Smooth muscle cell (in vitro differentiated cells): Measurements from ENCODE around the gene SMCO4. TPM values are rescaled to one million over a fixed set of nuclear protein-coding genes. Genes with fewer than 3 reads are reported as not detected.

Experiments
- DNase-seq: peaks from one replicate; lab custom pipeline; 2025; ENCODE audit not compliant: unreplicated experiment; lab: John Stamatoyannopoulos, UW
- H2AFZ ChIP-seq: fragments of 200-600 bp; sonication (generic); 2 replicates; pipeline ENCODE4 v1.6.0; 2016; ENCODE audit warnings: antibody characterized with exemption, low read depth, mild to moderate bottlenecking
- H3F3A ChIP-seq: fragments of 200-600 bp; sonication (generic); 2 replicates; pipeline ENCODE4 v1.6.0; 2017; ENCODE audit warnings: antibody characterized with exemption, low read depth
- H3K27ac ChIP-seq: fragments of 200-600 bp; sonication (generic); 2 replicates; pipeline ENCODE4 v1.5.1; 2016; ENCODE audit warnings: low read depth, mild to moderate bottlenecking
- H3K27me3 ChIP-seq: fragments of 200-600 bp; sonication (generic); 2 replicates; pipeline ENCODE4 v1.6.1; 2016; ENCODE audit warnings: low read depth, mild to moderate bottlenecking
- H3K36me3 ChIP-seq: fragments of 200-600 bp; sonication (generic); 2 replicates; pipeline ENCODE4 v1.5.1; 2016; ENCODE audit warnings: low read depth
- H3K4me1 ChIP-seq: fragments of 200-600 bp; sonication (generic); 2 replicates; pipeline ENCODE4 v1.5.1; 2016; ENCODE audit warnings: low read depth
- H3K4me2 ChIP-seq: fragments of 200-600 bp; sonication (generic); 2 replicates; pipeline ENCODE4 v1.6.0; 2016; ENCODE audit warnings: mild to moderate bottlenecking
- H3K4me3 ChIP-seq: fragments of 200-600 bp; sonication (generic); 2 replicates; pipeline ENCODE4 v1.5.1; 2016; ENCODE audit warnings: mild to moderate bottlenecking
- H3K79me2 ChIP-seq: fragments of 200-600 bp; sonication (generic); 2 replicates; pipeline ENCODE4 v1.6.0; 2016; ENCODE audit warnings: low read depth, mild to moderate bottlenecking
- H3K9ac ChIP-seq: fragments of 200-600 bp; sonication (generic); 2 replicates; pipeline ENCODE4 v1.6.0; 2016; ENCODE audit warnings: low read depth
- H3K9me3 ChIP-seq: fragments of 200-600 bp; sonication (generic); replicated peaks from 2 replicates; pipeline ENCODE4 v1.5.1; 2016; ENCODE audit warnings: low read depth
- H4K20me1 ChIP-seq: fragments of 200-600 bp; sonication (generic); 2 replicates; pipeline ENCODE4 v1.6.0; 2016; ENCODE audit warnings: low read depth
- WGBS: methylation state at CpG from one replicate; pipeline ENCODE4 v1.1.7; 2016; ENCODE audit warnings: low lambda C conversion rate; 5-methylcytosine and 5-hydroxymethylcytosine counted together
- polyA plus RNA-seq: library from polyadenylated mRNA; unstranded; fragments of >200 nt; fragmentation: Nextera tagmentation; extraction: Ambion mirVana; gene quantifications from 2 replicates; pipeline ENCODE4 v1.2.1, GENCODE V29; 2016
- total RNA-seq: library from RNA; depleted of rRNA; stranded (reverse); fragments of >200 nt; gene quantifications from 2 replicates; pipeline ENCODE4 v1.2.3, GENCODE V29; 2014
- TF ChIP-seq, protein P1 (sequence below): fragments of 200-600 bp; sonication (generic); IDR thresholded peaks from 2 replicates; pipeline ENCODE4 v1.5.1; 2017; ENCODE audit warnings: borderline replicate concordance, mild to moderate bottlenecking, antibody characterized with exemption; ENCODE audit not compliant: insufficient read depth, poor library complexity, severe bottlenecking

The SMCO4 gene
- total and polyA plus RNA-seq, 2 experiments from 2014 or later, result 13.8 to 50.7 TPM

DNA sequence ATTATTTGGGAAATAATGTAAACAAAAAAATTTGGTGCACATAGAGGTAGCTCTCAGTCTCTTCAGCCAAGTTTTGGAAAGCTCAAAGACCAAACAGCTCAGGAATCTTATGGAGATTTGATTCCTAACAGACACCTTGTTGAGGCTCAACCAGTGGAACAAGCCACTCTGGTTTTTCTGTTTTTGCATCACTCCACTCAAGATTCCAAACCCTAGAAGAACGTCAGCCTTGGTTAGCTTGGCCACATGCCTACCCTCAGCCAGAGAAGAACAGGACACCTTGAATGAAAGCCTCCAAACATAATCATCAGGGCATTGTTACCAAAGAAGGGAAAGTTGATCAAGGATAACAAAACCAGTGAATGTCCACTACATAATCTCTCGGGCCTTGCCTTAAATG, 3.8 kb upstream of the SMCO4 start:
- Histone ChIP-seq H3K9ac (no peak overlapping the region), H3K27me3 (no peaks in the 10 kb centered on the region), H3K9me3 (no peaks in the 10 kb centered on the region), H3K36me3 (no peaks in the 10 kb centered on the region), H3K4me1 (no peaks in the 10 kb centered on the region), H3K27ac (no peak overlapping the region), H3F3A (no peaks in the 10 kb centered on the region), H3K79me2 (no peaks in the 10 kb centered on the region), H3K4me3 (no peak overlapping the region), H2AFZ (no peak overlapping the region), H4K20me1 (peaks cover 1% of the 10 kb centered on the region), H3K4me2 (no peak overlapping the region)
- 78% methylated on average over 2 of the region's 2 CpGs for WGBS
- TF ChIP-seq, protein P1, sequence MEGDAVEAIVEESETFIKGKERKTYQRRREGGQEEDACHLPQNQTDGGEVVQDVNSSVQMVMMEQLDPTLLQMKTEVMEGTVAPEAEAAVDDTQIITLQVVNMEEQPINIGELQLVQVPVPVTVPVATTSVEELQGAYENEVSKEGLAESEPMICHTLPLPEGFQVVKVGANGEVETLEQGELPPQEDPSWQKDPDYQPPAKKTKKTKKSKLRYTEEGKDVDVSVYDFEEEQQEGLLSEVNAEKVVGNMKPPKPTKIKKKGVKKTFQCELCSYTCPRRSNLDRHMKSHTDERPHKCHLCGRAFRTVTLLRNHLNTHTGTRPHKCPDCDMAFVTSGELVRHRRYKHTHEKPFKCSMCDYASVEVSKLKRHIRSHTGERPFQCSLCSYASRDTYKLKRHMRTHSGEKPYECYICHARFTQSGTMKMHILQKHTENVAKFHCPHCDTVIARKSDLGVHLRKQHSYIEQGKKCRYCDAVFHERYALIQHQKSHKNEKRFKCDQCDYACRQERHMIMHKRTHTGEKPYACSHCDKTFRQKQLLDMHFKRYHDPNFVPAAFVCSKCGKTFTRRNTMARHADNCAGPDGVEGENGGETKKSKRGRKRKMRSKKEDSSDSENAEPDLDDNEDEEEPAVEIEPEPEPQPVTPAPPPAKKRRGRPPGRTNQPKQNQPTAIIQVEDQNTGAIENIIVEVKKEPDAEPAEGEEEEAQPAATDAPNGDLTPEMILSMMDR, result no peak
- no peak for DNase-seq

DNA sequence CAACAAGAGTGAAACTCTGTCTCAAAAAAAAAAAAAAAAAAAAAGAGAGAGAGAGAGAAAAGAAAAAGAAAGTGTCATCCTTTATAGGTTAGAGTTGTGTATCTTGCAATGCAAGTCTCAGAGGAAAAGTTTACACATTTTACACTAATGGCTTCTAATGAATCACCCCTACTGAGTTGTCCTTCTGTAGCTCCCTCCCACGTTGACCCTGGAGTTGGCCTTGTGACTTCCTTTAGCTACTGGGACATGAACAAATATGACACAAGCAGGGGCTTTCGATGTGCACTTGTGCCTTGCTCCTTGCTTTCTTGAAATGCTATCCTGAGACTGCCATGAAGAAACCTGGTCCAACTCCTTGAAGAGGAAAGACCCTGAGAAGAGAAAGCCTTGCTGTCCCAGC, 2.4 kb upstream of the SMCO4 start:
- Histone ChIP-seq H3F3A (peaks cover 3% of the 10 kb centered on the region), H3K9ac (no peak overlapping the region)
- 70% methylated on average over 2 of the region's 2 CpGs for WGBS

DNA sequence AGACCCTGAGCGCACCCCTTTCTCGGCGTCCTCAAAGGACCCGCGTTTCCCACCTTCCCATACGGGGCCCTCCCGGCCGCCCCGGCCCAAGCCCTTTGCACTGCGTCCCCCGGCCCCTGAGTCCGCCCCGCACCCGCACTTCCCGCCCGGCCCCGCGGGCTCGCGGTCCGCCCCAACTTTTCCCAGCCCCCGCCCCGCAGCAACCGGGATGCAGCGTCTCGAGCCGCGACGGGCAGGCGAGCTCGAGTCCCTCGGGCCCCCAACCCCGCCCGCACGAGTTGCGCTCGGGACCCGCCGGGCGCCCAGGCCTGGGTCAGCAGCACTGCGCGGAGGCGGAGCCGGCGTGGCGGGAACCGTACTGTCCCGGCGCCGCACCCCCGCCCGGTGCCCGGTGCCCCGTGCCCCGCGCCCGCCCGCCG, 371 bp downstream of the SMCO4 start:
- DNase-seq, result no peak
- TF ChIP-seq, protein P1, result no peak
- WGBS, result 1% methylated on average over 34 of the region's 59 CpGs
- no peaks in the 10 kb centered on the region for H3K4me1 ChIP-seq
- peaks cover 3% of the 10 kb centered on the region for H3F3A ChIP-seq
- H3K79me2 ChIP-seq, result peaks cover 40% of the 10 kb centered on the region
- H3K9me3 ChIP-seq, result no peaks in the 10 kb centered on the region
- no peaks in the 10 kb centered on the region for H3K27me3 ChIP-seq
- peaks cover 43% of the 10 kb centered on the region for H4K20me1 ChIP-seq
- peak overlapping the region; percentile 95 for H3K4me3 ChIP-seq
- H3K36me3 ChIP-seq, result no peaks in the 10 kb centered on the region
- H2AFZ ChIP-seq, result peak overlapping the region; percentile 83
- H3K4me2 ChIP-seq, result peak overlapping the region; percentile 96
- peak overlapping the region; percentile 56 for H3K27ac ChIP-seq
- H3K9ac ChIP-seq, result peak overlapping the region; percentile 84

More for the DNA sequence above, 2.4 kb upstream of the SMCO4 start:
- TF ChIP-seq, protein P1, result no peak
- peaks cover 12% of the 10 kb centered on the region for H3K79me2 ChIP-seq
- no peak overlapping the region for H3K4me3 ChIP-seq
- H3K4me2 ChIP-seq, result no peak overlapping the region
- H3K9me3 ChIP-seq, result no peaks in the 10 kb centered on the region
- H3K36me3 ChIP-seq, result no peaks in the 10 kb centered on the region
- H3K27me3 ChIP-seq, result no peaks in the 10 kb centered on the region
- no peak overlapping the region for H2AFZ ChIP-seq
- H4K20me1 ChIP-seq, result peaks cover 16% of the 10 kb centered on the region
- no peaks in the 10 kb centered on the region for H3K4me1 ChIP-seq
- H3K27ac ChIP-seq, result no peak overlapping the region
- no peak for DNase-seq

DNA sequence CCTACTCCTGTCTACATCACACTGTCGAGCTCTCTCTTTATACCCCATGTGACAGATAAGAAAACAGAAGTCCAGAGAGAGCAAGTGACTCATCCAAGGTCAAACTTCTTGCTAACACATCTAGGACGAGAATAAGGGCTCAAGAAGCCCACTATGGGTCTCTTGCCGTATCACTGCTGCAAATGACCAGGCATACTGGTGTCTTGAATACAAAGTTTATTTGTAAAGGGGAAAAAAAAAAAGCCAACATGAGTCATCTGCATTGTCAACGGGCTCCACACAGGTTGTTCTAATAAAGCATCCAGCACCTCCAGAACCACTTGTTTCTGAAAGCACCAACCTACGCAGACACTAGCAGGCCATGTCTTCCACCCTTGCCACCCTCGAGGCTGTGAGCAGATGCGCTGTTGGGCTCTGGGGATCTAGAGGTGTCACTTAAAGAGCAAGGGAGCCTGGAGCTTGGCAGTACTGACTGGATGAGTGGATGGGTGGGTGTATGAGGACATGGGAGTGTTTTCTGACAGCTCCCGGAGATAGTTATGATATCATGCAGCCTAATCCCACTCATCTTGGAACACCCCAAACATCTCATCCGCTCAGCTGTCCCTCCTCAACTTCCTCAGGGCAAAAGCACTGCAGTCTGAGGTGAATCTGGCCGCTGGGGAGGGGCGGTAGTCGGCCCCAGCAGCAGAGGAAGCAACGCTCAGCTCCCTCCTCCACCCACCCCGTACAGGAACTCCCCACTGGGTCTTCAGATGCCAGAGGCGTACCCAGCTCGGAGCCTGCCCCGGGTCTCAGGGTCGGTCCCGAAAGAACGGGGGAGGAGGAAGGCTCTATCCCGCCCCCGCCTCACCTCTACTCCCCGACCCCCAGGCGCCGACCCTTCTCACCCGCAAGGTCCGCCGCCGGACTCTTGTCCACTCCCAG, 1.0 kb downstream of the SMCO4 start:
- Histone ChIP-seq H3K27ac (peak overlapping the region; percentile 56), H3K4me2 (peak overlapping the region; percentile 96), H3K27me3 (no peaks in the 10 kb centered on the region), H4K20me1 (peaks cover 50% of the 10 kb centered on the region), H3K9ac (peak overlapping the region; percentile 84), H3K9me3 (no peaks in the 10 kb centered on the region), H3K79me2 (peaks cover 47% of the 10 kb centered on the region), H3K36me3 (no peaks in the 10 kb centered on the region), H2AFZ (peak overlapping the region; percentile 83), H3K4me1 (no peaks in the 10 kb centered on the region), H3K4me3 (peak overlapping the region; percentile 95), H3F3A (peaks cover 3% of the 10 kb centered on the region)
- peak; percentile 41 for DNase-seq
- 5% methylated on average over 18 of the region's 29 CpGs for WGBS
- TF ChIP-seq, protein P1, result no peak
